ENCODE measurements around the gene SORCS2. TPM values are rescaled to one million over a fixed set of nuclear protein-coding genes. Genes with fewer than 3 reads are reported as not detected.

Gene SORCS2
- total RNA-seq, 4 donors from 2014 or later = 0.07 to 1.2 (median 0.11) TPM

DNA sequence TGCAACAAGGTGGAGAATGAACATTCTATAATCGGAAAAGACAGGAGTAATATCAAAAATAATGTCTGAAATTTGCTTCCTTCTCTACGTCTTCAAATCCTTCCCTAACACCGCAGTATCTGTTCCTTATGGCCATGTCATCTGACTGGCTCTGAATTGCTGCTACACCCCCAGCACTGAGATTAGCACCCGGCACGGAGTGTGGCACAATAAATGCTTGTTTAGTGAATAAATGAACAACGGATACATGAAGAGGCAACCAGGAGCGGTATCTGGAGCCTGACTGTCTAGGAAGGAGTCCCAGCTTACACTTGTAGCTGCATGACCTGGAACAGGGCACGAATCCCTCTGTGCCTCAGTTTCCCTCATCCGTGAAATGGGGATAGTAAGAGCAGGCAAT, 583.1 kb downstream of the SORCS2 start:
- H3K27ac ChIP-seq = no peak overlapping the region
- in situ Hi-C loops (cut with MboI; ENCODE audit: low sequenced_read_pairs in 4 of 4) (no loop called here), intact Hi-C loops (cut with DNase I; ENCODE audit: low total_unique reads) (no loop called here)
- H3K27me3 ChIP-seq = no peaks in the 10 kb centered on the region
- peaks cover 0 to 5% of the 10 kb centered on the region in 2 donors for H3K4me1 ChIP-seq
- H3K9me3 ChIP-seq = no peaks in the 10 kb centered on the region
- no peaks in the 10 kb centered on the region for H3K36me3 ChIP-seq
- ATAC-seq (no peak), DNase-seq (no peak)
- TF ChIP-seq POLR2A (IDR thresholded peaks at IDR 0.05) = no peak
- TF ChIP-seq, protein P1, sequence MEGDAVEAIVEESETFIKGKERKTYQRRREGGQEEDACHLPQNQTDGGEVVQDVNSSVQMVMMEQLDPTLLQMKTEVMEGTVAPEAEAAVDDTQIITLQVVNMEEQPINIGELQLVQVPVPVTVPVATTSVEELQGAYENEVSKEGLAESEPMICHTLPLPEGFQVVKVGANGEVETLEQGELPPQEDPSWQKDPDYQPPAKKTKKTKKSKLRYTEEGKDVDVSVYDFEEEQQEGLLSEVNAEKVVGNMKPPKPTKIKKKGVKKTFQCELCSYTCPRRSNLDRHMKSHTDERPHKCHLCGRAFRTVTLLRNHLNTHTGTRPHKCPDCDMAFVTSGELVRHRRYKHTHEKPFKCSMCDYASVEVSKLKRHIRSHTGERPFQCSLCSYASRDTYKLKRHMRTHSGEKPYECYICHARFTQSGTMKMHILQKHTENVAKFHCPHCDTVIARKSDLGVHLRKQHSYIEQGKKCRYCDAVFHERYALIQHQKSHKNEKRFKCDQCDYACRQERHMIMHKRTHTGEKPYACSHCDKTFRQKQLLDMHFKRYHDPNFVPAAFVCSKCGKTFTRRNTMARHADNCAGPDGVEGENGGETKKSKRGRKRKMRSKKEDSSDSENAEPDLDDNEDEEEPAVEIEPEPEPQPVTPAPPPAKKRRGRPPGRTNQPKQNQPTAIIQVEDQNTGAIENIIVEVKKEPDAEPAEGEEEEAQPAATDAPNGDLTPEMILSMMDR (IDR thresholded peaks at IDR 0.05 in 4 of 5, conservative IDR thresholded peaks at IDR 0.05 in 1 of 5) = no peak
- no peak overlapping the region for H3K4me3 ChIP-seq

DNA sequence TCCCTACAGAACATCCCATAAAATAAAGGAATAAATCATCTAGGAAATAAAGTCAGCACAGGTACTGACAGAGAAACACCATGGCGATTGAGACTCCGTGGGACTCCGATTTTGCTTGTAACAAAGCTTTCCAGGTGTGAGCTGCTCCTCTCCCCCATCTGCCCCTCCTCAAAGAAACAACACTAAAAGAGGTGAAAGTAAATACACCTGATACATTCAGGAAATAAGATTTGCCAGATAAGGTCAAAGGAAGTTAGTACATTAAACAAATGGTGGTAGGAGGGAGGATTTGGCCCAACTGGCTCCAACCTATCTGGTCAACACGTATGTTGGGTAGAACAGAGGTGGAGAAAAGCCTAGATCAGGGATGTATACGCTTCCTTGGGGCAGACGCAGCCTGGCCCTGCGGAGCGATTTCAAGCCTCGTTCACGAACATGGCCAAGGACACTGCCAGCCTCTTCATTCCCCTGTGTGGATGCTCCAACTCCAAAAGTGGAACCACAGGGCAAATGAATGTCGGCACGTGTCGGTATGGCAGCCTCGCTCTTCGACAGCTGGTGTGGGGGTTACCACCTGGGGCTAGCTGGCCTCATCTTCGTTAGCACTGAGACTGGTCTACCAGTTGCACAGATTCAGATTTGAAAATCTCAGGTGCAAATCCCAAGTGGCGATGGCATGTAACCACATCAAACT, 584.8 kb downstream of the SORCS2 start:
- no peak overlapping the region for H3K4me3 ChIP-seq
- H3K36me3 ChIP-seq = no peaks in the 10 kb centered on the region
- DNase-seq = no peak
- H3K4me1 ChIP-seq = peaks cover 0 to 5% of the 10 kb centered on the region in 2 donors
- no peaks in the 10 kb centered on the region for H3K9me3 ChIP-seq
- no peaks in the 10 kb centered on the region for H3K27me3 ChIP-seq
- no peak for TF ChIP-seq POLR2A (IDR thresholded peaks at IDR 0.05)
- TF ChIP-seq, protein P1 (IDR thresholded peaks at IDR 0.05 in 4 of 5, conservative IDR thresholded peaks at IDR 0.05 in 1 of 5) = no peak
- no peak overlapping the region for H3K27ac ChIP-seq
- no peak for ATAC-seq
- intact Hi-C loops (cut with DNase I; ENCODE audit: low total_unique reads) = no loop called here
- in situ Hi-C loops (cut with MboI; ENCODE audit: low sequenced_read_pairs in 4 of 4) = no loop called here

DNA sequence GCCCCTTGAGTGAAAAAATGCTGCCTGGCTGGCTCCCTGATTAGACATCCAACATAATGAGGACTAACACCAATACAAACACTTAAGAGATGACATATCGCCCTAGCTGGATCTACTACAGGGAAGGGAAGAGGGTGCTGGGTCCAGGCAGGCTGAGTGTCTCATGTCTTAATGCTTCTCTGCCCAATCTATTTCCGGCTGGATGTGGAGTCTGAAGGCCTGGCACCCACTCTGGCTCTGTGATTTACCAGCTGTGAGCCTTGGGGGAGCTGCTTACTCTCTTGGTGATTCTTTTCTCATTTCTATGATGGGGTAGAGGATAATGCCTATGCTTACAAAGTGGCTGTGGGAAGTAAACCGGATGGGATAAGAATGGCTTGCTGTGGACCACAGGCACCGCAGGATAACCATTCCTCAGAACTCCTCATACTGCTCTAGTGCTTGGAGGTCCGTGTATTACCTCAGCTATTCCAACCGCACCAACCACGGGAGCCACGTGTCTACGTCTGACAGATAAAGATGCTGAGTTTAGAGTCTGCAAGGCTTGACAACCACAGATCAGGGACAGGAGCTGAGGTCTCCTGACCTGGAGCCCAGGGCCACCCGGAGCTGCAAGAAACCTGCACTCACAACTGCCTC, 585.7 kb downstream of the SORCS2 start:
- ATAC-seq (no peak), DNase-seq (no peak)
- Histone ChIP-seq H3K27me3 (no peaks in the 10 kb centered on the region), H3K9me3 (no peaks in the 10 kb centered on the region), H3K36me3 (no peaks in the 10 kb centered on the region), H3K4me3 (no peak overlapping the region), H3K27ac (no peak overlapping the region), H3K4me1 (peaks cover 5% of the 10 kb centered on the region in 2 donors)
- in situ Hi-C loops (cut with MboI; ENCODE audit: low sequenced_read_pairs in 4 of 4) (no loop called here), intact Hi-C loops (cut with DNase I; ENCODE audit: low total_unique reads) (no loop called here)
- TF ChIP-seq POLR2A (IDR thresholded peaks at IDR 0.05) = no peak
- TF ChIP-seq, protein P1 (IDR thresholded peaks at IDR 0.05 in 4 of 5, conservative IDR thresholded peaks at IDR 0.05 in 1 of 5) = no peak

DNA sequence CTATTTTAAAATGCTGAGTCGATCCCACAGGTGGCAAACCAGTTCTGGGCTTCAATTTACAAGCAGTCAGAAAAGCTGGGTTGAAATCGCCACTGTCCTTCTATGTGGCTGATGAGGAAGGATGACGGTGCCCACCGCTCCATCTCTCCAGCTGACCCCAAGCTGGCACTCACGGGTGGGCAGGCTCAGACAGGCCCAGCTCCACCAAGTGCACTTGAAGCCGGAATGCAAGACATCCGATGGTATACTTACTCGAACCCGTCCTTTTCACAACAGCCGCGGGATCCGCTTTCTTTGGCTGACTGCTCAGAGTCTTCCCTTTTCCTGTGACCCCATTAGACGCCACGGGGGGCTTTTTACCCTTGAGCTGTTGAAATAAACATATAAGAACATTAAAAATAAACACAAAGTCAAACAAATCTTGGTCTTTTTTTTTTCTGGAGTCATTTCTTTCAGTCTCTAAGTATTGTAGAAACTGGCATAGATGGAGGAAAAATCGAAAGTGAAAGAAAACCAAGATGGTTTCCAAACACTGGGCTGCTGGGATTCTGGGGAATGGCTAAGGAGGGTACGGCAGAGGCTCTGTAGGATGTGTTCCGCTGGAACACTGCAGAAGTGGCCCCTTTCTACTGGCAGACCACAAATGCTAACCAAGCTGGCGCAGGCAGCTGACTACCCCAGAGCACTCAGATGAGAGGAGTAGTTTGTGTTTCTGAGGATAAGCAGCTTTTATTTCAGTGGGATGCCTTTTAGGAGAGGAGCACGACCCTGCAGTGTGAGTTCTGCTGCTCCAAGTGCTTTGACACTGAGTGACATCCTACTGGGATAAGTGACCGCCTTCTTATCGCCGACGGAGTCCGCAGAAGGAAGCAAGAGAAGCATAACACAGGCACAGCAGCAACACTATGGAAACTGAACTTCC, 586.4 kb downstream of the SORCS2 start:
- intact Hi-C loops (cut with DNase I; ENCODE audit: low total_unique reads) = no loop called here

DNA sequence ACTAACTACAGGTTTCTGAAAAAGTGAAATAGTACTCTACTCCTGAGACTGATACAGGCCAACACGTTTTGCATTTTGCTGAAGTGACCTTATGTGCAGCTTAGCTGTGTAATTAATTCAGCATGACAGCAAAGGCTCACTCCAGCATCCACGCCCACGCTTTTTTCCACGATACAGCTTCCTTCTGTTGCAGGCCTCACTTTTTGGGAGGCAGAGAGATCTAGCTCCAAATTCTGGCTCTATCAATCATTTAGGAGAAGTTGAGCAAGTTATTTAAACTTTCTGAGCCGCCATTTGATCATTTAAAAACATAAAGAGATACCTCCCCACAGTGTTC, 587.1 kb downstream of the SORCS2 start:
- in situ Hi-C loops (cut with MboI; ENCODE audit: low sequenced_read_pairs in 4 of 4) = no loop called here
- DNase-seq (no peak), ATAC-seq (no peak)
- Histone ChIP-seq H3K9me3 (no peaks in the 10 kb centered on the region), H3K4me1 (peaks cover 5% of the 10 kb centered on the region in 2 donors), H3K36me3 (no peaks in the 10 kb centered on the region), H3K27me3 (no peaks in the 10 kb centered on the region), H3K27ac (no peak overlapping the region), H3K4me3 (no peak overlapping the region)
- intact Hi-C loops (cut with DNase I; ENCODE audit: low total_unique reads) = no loop called here
- TF ChIP-seq, protein P1 (IDR thresholded peaks at IDR 0.05 in 4 of 5, conservative IDR thresholded peaks at IDR 0.05 in 1 of 5) = no peak
- TF ChIP-seq POLR2A (IDR thresholded peaks at IDR 0.05) = no peak

More for the DNA sequence above, 586.4 kb downstream of the SORCS2 start:
- in situ Hi-C loops (cut with MboI; ENCODE audit: low sequenced_read_pairs in 4 of 4) = no loop called here
- ATAC-seq = no peak
- peaks cover 5% of the 10 kb centered on the region in 2 donors for H3K4me1 ChIP-seq
- DNase-seq = no peak
- no peak for TF ChIP-seq POLR2A (IDR thresholded peaks at IDR 0.05)
- no peak overlapping the region for H3K4me3 ChIP-seq
- H3K36me3 ChIP-seq = no peaks in the 10 kb centered on the region
- H3K9me3 ChIP-seq = no peaks in the 10 kb centered on the region
- no peak overlapping the region for H3K27ac ChIP-seq
- no peaks in the 10 kb centered on the region for H3K27me3 ChIP-seq

Measured in gastrocnemius medialis (tissue), 4 donors.